GM12878 (cell line): ENCODE data around the gene IGFBP2. TPM values are rescaled to one million over a fixed set of nuclear protein-coding genes. Genes with fewer than 3 reads are reported as not detected.

Experiments used
- ATAC-seq: fragments of 200-7000 bp; cut with Tn5 transposase; 3 replicates; pipeline ENCODE4 v1.9.1; 2020; ENCODE audit warnings: mild to moderate bottlenecking, moderate library complexity
- BruUV-seq: library from RNA; stranded (reverse); fragments of 400-500 nt; replicated peaks from 2 replicates; lab custom pipeline; 2021; lab: Mats Ljungman, UMichigan
- CTCF ChIA-PET: fragments of 300-600 bp; sonication (Branson Sonifier 250); formaldehyde crosslinking; extraction: SDS; loops from one replicate; lab custom pipeline; 2021; ENCODE audit warnings: inconsistent platforms; lab: Yijun Ruan, JAX
- POLR2A ChIA-PET: fragments of 350-600 bp; formaldehyde crosslinking; extraction: SDS; loops from one replicate; lab custom pipeline; 2021; ENCODE audit warnings: inconsistent platforms; lab: Charles Lee
- RAD21 ChIA-PET: fragments of 300-600 bp; sonication (Branson Sonifier 250); formaldehyde crosslinking; loops from one replicate; lab custom pipeline; 2023; ENCODE audit warnings: antibody characterized with exemption; ENCODE audit not compliant: unreplicated experiment; lab: Charles Lee
- SMC1A ChIA-PET: fragments of 300-600 bp; sonication (Branson Sonifier 250); formaldehyde crosslinking; loops from one replicate; lab custom pipeline; 2023; ENCODE audit not compliant: unreplicated experiment, uncharacterized antibody; lab: Charles Lee
- DNase-seq: peaks from one replicate; pipeline ENCODE4 v3.0.0-alpha.2; 2011; ENCODE audit warnings: low read depth, low spot score
- FAIRE-seq: peaks from 3 replicates; lab custom pipeline; 2011; peaks lifted over from hg19 to GRCh38; lab: Jason Lieb, UNC
- H2AFZ ChIP-seq: 2 replicates; pipeline ENCODE4 v1.6.0; 2011; ENCODE audit warnings: low read depth, low read length, control low read depth; ENCODE audit not compliant: control insufficient read depth
- H3K27ac ChIP-seq: 2 replicates; pipeline ENCODE4 v1.5.1; 2011; ENCODE audit warnings: control low read depth; ENCODE audit not compliant: control insufficient read depth, insufficient read depth
- H3K27me3 ChIP-seq, 2 experiments: replicated peaks in 1 of 2; 2 replicates each; pipeline versions ENCODE4 v1.6.0 to v1.6.1; 2011; ENCODE audit warnings: low read length in 1 of 2; ENCODE audit not compliant: control insufficient read depth in 2 of 2, insufficient read depth in 2 of 2
- H3K36me3 ChIP-seq, 2 experiments: 2 replicates each; pipeline ENCODE4 v1.5.1; 2011; ENCODE audit warnings: low read length in 1 of 2; ENCODE audit not compliant: control insufficient read depth in 2 of 2, insufficient read depth in 2 of 2
- H3K4me1 ChIP-seq: 2 replicates; pipeline ENCODE4 v1.6.1; 2011; ENCODE audit warnings: mild to moderate bottlenecking, low read length, moderate library complexity, mixed read lengths; ENCODE audit not compliant: control insufficient read depth, insufficient read depth
- H3K4me2 ChIP-seq: 2 replicates; pipeline ENCODE4 v1.6.0; 2011; ENCODE audit warnings: control low read depth; ENCODE audit not compliant: control insufficient read depth, insufficient read depth
- H3K4me3 ChIP-seq: fragments of 200-600 bp; sonication (generic); 2 replicates; pipeline ENCODE4 v1.5.1; 2016
- H3K79me2 ChIP-seq: 2 replicates; pipeline ENCODE4 v1.6.0; 2011; ENCODE audit warnings: low read length; ENCODE audit not compliant: control insufficient read depth, insufficient read depth
- H3K9ac ChIP-seq: 2 replicates; pipeline ENCODE4 v1.8.0; 2011; ENCODE audit warnings: low read length, control low read depth, mixed read lengths; ENCODE audit not compliant: control insufficient read depth, insufficient read depth
- H3K9me3 ChIP-seq: replicated peaks from 3 replicates; pipeline ENCODE4 v1.5.1; 2011; ENCODE audit warnings: mild to moderate bottlenecking, low read length; ENCODE audit not compliant: control insufficient read depth, insufficient read depth
- H4K20me1 ChIP-seq: 2 replicates; pipeline ENCODE4 v1.6.0; 2011; ENCODE audit not compliant: control insufficient read depth, insufficient read depth
- MXI1 ChIP-seq: fragments of 150-350 bp; IDR thresholded peaks from 2 replicates; pipeline ENCODE4 v1.6.1; 2011; ENCODE audit warnings: low read depth, mild to moderate bottlenecking, inconsistent platforms, low read length, improper control_type of control experiment
- MYC ChIP-seq: IDR thresholded peaks from 2 replicates; pipeline ENCODE4 v1.6.1; 2011; ENCODE audit warnings: mild to moderate bottlenecking, low read length, moderate library complexity, inconsistent platforms; ENCODE audit not compliant: insufficient read depth, insufficient replicate concordance, insufficient read length, severe bottlenecking
- NR2F1 ChIP-seq: fragments of 450-650 bp; conservative IDR thresholded peaks from 2 replicates; pipeline ENCODE4 v1.6.1; 2017; ENCODE audit warnings: mild to moderate bottlenecking
- RCOR1 ChIP-seq: conservative IDR thresholded peaks from 2 replicates; pipeline ENCODE4 v1.6.1; 2012; ENCODE audit warnings: low read depth, low read length, improper control_type of control experiment
- SMAD1 ChIP-seq: fragments of 450-650 bp; IDR thresholded peaks from 2 replicates; pipeline ENCODE4 v1.6.1; 2018; ENCODE audit warnings: mild to moderate bottlenecking, low read depth; ENCODE audit not compliant: partially characterized antibody
- SMARCA5 ChIP-seq: fragments of 450-650 bp; IDR thresholded peaks from 2 replicates; pipeline ENCODE4 v1.6.1; 2017; ENCODE audit warnings: mild to moderate bottlenecking
- SMC3 ChIP-seq: IDR thresholded peaks from 2 replicates; pipeline ENCODE4 v1.6.1; 2011; ENCODE audit warnings: low read length, improper control_type of control experiment, borderline replicate concordance
- STAT3 ChIP-seq: IDR thresholded peaks from 2 replicates; pipeline ENCODE4 v1.6.1; 2011; ENCODE audit warnings: low read depth, low read length, improper control_type of control experiment
- ZNF384 ChIP-seq: IDR thresholded peaks from 2 replicates; pipeline ENCODE4 v1.6.1; 2012; ENCODE audit warnings: low read depth, mild to moderate bottlenecking, low read length, improper control_type of control experiment, borderline replicate concordance
- WGBS: methylation state at CpG from one replicate; pipeline ENCODE4 v1.1.6; 2016; ENCODE audit warnings: low lambda C conversion rate; ENCODE audit not compliant: insufficient replicate concordance, insufficient coverage; ENCODE audit errors: missing lambda C conversion rate; 5-methylcytosine and 5-hydroxymethylcytosine counted together
- in situ Hi-C: fragments of 300-500 bp; cut with MboI; formaldehyde crosslinking; loops from 9 replicates; pipeline ENCODE4 v1.14.3; 2018; ENCODE audit warnings: mixed read lengths
- intact Hi-C: fragments of 100-400 bp; cut with micrococcal nuclease; formaldehyde crosslinking; loops from one replicate; pipeline ENCODE4 v1.14.2; 2022; ENCODE audit not compliant: unreplicated experiment
- polyA plus RNA-seq, 11 experiments: library from polyadenylated mRNA; depleted of rRNA in 4 of 11; unstranded in 6 of 11; stranded (reverse) in 5 of 11; fragments of >200 nt; fragmentation: Nextera tagmentation in 4 of 11; fragmentation: Illumina TruSeq in 1 of 11; extraction: Ambion mirVana in 4 of 11; extraction: Trizol in 1 of 11; gene quantifications; 1 replicate in 1 of 11; 2 replicates in 10 of 11; pipeline versions ENCODE4 v1.2.1 to v1.2.3, GENCODE V29; 2011 to 2016; ENCODE audit warnings: inconsistent platforms in 2 of 11, missing spikeins in 2 of 11, low read depth in 1 of 11
- total RNA-seq, 4 experiments: library from RNA; depleted of rRNA in 3 of 4; stranded (reverse); fragments of >200 nt in 3 of 4; fragmentation: Illumina TruSeq in 1 of 4; extraction: Trizol in 1 of 4; gene quantifications; 2 replicates each; pipeline versions ENCODE4 v1.2.1 to v1.2.3, GENCODE V29; 2013 to 2021
- TF ChIP-seq, protein P1 (sequence below): fragments of 450-650 bp; formaldehyde crosslinking; IDR thresholded peaks from 2 replicates; pipeline ENCODE4 v1.4.0; 2022; ENCODE audit warnings: mild to moderate bottlenecking, moderate library complexity
- TF ChIP-seq, protein P2 (sequence below): fragments of 150-350 bp; IDR thresholded peaks from 2 replicates; pipeline ENCODE4 v1.6.1; 2014; ENCODE audit warnings: mild to moderate bottlenecking, low read depth, low read length
- TF ChIP-seq, protein P3 (sequence below): fragments of 450-650 bp; IDR thresholded peaks from 2 replicates; pipeline ENCODE4 v1.6.1; 2017; ENCODE audit warnings: mild to moderate bottlenecking, moderate library complexity

Gene IGFBP2
- total and polyA plus RNA-seq, 10 of the 15 experiments (the other 5 are each of a cell fraction or from before 2014, with no cell fraction given): 0.11 to 1.5 (median 0.38) TPM; not detected in 5

DNA sequence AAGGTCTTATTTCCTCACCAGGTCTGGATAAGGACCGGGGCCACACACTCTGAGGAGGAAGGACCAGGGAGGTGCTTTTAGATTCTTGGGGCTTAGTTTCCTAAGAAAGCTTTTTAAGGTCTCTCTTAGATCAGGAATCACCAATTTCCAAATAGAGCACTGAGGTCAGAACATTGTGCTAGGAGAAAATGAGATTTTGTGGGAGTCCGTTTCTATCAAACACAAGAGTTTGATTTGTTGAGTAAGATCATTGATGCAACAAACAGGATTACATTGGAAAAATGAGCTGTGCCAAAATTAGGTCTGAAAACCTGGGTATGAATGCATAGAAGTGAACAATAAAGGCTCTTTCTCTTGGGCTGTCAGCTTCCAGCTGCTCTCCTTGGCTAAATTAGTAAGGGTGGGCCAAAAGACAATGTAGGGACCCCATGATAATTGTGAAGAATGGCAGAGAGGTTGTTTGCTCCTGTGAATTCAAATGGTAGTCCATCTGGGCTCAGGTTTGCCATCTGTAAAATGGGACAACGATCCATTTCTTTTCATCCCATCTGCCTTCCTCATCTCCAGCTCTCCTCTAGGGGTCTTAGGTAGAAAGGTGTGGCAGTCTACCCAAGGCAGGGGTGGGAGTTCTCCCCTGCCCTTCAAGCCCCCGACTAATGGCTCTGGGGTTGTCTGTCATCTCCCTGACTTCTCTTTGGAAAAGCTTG lies 20.0 kb downstream of the IGFBP2 start:
- no peaks in the 10 kb centered on the region; the same call in 2 of the 3 replicates for H3K9me3 ChIP-seq
- FAIRE-seq (no peak), DNase-seq (no peak), ATAC-seq (no peak)
- H3K36me3 ChIP-seq: no peaks in the 10 kb centered on the region
- no peak overlapping the region for H2AFZ ChIP-seq
- ChIA-PET SMC1A (interaction anchor here (2.6 kb wide), 1 partner anchor 13 kb away, joined by 13 read pairs; no protein-coding TSS in a partner anchor), CTCF (interaction anchor here (1.0 to 6.0 kb wide), 4 partner anchors 14 to 137 kb away, joined by 3 to 42 read pairs (median 4); no protein-coding TSS in a partner anchor), POLR2A (no interaction called here), RAD21 (interaction anchor here (3.2 kb wide), 1 partner anchor 134 kb away, joined by 11 read pairs; no protein-coding TSS in a partner anchor)
- H3K79me2 ChIP-seq: no peaks in the 10 kb centered on the region
- TF ChIP-seq, protein P1, sequence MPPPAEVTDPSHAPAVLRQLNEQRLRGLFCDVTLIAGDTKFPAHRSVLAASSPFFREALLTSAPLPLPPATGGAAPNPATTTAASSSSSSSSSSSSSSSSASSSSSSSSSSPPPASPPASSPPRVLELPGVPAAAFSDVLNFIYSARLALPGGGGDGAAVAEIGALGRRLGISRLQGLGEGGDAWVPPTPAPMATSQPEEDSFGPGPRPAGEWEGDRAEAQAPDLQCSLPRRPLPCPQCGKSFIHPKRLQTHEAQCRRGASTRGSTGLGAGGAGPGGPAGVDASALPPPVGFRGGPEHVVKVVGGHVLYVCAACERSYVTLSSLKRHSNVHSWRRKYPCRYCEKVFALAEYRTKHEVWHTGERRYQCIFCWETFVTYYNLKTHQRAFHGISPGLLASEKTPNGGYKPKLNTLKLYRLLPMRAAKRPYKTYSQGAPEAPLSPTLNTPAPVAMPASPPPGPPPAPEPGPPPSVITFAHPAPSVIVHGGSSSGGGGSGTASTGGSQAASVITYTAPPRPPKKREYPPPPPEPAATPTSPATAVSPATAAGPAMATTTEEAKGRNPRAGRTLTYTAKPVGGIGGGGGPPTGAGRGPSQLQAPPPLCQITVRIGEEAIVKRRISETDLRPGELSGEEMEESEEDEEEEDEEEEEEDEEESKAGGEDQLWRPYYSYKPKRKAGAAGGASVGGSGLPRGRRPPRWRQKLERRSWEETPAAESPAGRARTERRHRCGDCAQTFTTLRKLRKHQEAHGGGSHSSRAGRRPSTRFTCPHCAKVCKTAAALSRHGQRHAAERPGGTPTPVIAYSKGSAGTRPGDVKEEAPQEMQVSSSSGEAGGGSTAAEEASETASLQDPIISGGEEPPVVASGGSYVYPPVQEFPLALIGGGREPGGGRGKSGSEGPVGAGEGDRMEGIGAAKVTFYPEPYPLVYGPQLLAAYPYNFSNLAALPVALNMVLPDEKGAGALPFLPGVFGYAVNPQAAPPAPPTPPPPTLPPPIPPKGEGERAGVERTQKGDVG (CRISPR knock-in tag): no peak
- no peak for TF ChIP-seq RCOR1
- no peak for TF ChIP-seq SMARCA5
- TF ChIP-seq SMC3: no peak
- no peak for TF ChIP-seq MXI1
- TF ChIP-seq MYC: no peak
- no peak for TF ChIP-seq ZNF384
- TF ChIP-seq STAT3: no peak
- TF ChIP-seq, protein P2, sequence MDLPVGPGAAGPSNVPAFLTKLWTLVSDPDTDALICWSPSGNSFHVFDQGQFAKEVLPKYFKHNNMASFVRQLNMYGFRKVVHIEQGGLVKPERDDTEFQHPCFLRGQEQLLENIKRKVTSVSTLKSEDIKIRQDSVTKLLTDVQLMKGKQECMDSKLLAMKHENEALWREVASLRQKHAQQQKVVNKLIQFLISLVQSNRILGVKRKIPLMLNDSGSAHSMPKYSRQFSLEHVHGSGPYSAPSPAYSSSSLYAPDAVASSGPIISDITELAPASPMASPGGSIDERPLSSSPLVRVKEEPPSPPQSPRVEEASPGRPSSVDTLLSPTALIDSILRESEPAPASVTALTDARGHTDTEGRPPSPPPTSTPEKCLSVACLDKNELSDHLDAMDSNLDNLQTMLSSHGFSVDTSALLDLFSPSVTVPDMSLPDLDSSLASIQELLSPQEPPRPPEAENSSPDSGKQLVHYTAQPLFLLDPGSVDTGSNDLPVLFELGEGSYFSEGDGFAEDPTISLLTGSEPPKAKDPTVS: no peak
- TF ChIP-seq, protein P3, sequence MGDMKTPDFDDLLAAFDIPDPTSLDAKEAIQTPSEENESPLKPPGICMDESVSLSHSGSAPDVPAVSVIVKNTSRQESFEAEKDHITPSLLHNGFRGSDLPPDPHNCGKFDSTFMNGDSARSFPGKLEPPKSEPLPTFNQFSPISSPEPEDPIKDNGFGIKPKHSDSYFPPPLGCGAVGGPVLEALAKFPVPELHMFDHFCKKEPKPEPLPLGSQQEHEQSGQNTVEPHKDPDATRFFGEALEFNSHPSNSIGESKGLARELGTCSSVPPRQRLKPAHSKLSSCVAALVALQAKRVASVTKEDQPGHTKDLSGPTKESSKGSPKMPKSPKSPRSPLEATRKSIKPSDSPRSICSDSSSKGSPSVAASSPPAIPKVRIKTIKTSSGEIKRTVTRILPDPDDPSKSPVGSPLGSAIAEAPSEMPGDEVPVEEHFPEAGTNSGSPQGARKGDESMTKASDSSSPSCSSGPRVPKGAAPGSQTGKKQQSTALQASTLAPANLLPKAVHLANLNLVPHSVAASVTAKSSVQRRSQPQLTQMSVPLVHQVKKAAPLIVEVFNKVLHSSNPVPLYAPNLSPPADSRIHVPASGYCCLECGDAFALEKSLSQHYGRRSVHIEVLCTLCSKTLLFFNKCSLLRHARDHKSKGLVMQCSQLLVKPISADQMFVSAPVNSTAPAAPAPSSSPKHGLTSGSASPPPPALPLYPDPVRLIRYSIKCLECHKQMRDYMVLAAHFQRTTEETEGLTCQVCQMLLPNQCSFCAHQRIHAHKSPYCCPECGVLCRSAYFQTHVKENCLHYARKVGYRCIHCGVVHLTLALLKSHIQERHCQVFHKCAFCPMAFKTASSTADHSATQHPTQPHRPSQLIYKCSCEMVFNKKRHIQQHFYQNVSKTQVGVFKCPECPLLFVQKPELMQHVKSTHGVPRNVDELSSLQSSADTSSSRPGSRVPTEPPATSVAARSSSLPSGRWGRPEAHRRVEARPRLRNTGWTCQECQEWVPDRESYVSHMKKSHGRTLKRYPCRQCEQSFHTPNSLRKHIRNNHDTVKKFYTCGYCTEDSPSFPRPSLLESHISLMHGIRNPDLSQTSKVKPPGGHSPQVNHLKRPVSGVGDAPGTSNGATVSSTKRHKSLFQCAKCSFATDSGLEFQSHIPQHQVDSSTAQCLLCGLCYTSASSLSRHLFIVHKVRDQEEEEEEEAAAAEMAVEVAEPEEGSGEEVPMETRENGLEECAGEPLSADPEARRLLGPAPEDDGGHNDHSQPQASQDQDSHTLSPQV: no peak
- no peak for TF ChIP-seq NR2F1
- no peak for TF ChIP-seq SMAD1
- H3K27ac ChIP-seq: no peak overlapping the region
- 0% methylated on average over 4 of the region's 4 CpGs for WGBS
- no peaks in the 10 kb centered on the region for H4K20me1 ChIP-seq
- H3K4me3 ChIP-seq: no peak overlapping the region
- no peak overlapping the region for H3K4me2 ChIP-seq
- H3K4me1 ChIP-seq: no peaks in the 10 kb centered on the region
- H3K27me3 ChIP-seq: peaks cover 0 to 3% of the 10 kb centered on the region in 2 experiments; a peak in 1 of 4 replicates
- BruUV-seq: no TSS peak
- intact Hi-C loops: no loop called here
- H3K9ac ChIP-seq: no peak overlapping the region
- in situ Hi-C loops: no loop called here
